C4-2B (cell line): ENCODE data around the gene ZDHHC17.

Source experiments
- H3K27ac ChIP-seq: fragments of 450-650 bp; 2 replicates; pipeline ENCODE4 v1.5.1; 2017
- ZFX ChIP-seq: fragments of 450-650 bp; IDR thresholded peaks from 2 replicates; pipeline ENCODE4 v1.6.1; 2017
- TF ChIP-seq, protein P1 (sequence below): fragments of 450-650 bp; conservative IDR thresholded peaks from 2 replicates; pipeline ENCODE4 v1.5.1; 2017; ENCODE audit warnings: mild to moderate bottlenecking

The ZDHHC17 gene

DNA sequence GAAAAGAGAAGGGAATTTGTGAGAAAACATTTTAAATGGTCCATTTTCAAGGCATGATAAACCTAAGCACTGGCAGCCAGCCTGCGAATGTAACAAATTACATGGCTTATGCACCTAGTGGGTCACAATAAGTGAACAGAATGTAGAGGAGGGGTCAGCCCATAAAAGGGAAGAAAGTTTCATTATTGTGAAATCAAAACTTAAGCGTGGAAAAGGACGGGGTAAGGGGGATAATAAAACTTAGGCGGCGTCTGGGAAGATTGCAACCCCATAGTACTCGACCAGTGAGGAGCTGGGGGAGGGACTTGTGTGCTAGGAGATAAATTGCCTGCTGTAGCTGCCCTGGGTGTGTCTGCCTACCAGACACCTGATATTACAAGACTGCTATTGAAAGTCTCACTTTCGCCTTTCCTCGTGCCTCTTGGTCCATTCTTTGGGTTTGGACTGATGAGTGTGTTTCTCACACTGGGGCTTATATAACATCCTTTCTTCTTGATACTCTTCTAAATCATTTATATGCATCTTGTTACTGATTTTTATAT is 40.6 kb downstream of the ZDHHC17 start:
- TF ChIP-seq, protein P1, sequence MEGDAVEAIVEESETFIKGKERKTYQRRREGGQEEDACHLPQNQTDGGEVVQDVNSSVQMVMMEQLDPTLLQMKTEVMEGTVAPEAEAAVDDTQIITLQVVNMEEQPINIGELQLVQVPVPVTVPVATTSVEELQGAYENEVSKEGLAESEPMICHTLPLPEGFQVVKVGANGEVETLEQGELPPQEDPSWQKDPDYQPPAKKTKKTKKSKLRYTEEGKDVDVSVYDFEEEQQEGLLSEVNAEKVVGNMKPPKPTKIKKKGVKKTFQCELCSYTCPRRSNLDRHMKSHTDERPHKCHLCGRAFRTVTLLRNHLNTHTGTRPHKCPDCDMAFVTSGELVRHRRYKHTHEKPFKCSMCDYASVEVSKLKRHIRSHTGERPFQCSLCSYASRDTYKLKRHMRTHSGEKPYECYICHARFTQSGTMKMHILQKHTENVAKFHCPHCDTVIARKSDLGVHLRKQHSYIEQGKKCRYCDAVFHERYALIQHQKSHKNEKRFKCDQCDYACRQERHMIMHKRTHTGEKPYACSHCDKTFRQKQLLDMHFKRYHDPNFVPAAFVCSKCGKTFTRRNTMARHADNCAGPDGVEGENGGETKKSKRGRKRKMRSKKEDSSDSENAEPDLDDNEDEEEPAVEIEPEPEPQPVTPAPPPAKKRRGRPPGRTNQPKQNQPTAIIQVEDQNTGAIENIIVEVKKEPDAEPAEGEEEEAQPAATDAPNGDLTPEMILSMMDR, result no peak
- no peak for TF ChIP-seq ZFX
- H3K27ac ChIP-seq, result no peak overlapping the region

DNA sequence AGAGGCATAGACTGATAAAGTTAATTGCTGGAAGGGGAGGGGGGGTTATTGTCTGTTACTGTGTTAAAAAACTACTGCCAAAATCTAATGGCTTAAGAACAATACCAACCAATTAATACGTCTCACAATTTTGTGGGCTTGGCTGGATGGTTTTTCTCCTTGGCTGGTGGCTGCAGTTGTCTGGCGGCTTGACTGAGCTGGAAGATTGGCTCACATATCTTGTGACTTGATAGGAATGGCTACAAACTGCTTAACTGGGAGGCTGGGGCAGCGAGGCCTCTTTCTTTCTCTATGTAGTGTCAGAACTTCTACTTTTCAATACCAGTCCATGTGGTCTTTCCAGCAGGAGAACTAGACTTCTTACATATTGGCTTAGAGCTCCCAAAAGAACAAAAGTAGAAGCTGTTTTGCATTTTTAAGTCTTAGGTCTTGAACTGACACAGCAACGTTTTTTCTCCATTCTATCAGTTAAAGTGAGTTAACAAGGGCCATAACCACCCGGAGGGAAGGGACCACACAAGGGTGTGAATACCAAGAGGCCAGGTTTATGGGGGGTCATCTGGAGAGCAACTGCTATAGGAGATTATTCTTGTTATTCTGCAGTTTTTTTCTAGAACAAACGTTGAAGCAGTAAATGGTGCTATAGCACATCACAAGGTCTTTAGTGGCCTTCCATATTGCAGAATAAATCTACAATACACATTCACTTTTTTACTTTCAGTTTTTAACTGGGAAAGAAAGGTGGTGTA is 46.9 kb downstream of the ZDHHC17 start:
- TF ChIP-seq ZFX, result no peak
- TF ChIP-seq, protein P1, result no peak
- no peak overlapping the region for H3K27ac ChIP-seq

DNA sequence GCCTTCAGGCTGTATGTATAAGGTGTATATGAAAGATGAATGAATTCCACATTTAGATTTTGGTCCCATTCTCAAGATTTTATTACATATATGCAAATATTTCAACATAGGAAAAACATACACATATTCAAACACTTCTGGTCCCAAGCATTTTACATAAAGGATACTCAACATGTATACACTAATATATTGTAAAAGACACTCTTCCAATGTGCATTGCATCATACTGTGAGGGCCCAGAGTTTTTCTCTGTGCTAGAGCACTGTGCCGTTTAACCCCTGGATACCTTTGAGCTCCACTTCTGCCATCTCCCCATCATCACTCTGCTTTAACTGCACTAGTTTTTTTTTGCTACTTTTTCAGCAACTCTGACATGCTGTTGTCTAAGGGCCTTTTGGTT is 48.1 kb downstream of the ZDHHC17 start:
- H3K27ac ChIP-seq, result no peak overlapping the region
- TF ChIP-seq, protein P1, result no peak

DNA sequence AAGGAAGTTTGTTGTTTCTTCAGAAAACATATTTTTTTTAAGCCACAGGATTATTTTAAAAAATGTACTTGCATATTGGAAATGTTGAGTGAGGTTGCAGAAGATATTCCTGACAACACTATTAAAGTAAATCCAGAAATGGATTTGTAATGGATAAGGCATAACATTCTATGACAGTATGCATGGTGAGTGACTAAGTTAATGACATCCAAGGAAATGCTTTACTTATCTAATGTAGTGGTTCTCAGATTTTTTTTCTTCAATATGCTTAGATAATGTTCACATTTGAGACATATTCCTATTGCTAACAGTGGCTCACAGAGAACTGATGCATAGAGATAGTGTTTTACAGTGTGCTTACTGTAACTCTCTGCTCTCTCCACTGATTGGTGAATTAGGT is 49.4 kb downstream of the ZDHHC17 start:
- no peak for TF ChIP-seq ZFX
- TF ChIP-seq, protein P1, result no peak
- H3K27ac ChIP-seq, result no peak overlapping the region

DNA sequence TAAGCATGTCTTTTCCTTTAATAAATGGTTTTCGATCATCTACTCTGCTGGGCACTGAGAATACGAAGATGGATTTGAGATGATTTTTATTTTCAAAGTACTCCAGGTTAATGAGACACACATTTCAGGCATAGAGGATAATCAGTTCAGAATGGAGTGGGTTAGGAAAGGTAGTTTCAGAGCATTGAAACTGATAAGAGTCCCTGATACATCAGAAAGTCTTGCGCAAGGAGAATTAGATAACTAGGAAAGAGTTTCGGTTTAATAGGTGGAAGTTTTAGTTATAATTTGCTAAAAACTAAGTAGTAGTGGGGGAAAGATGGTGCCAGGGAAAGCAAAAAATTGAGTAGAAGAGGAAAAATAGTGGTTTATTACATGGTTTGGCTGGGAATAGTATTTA is 50.1 kb downstream of the ZDHHC17 start:
- TF ChIP-seq ZFX, result no peak
- TF ChIP-seq, protein P1, result no peak
- H3K27ac ChIP-seq, result no peak overlapping the region

DNA sequence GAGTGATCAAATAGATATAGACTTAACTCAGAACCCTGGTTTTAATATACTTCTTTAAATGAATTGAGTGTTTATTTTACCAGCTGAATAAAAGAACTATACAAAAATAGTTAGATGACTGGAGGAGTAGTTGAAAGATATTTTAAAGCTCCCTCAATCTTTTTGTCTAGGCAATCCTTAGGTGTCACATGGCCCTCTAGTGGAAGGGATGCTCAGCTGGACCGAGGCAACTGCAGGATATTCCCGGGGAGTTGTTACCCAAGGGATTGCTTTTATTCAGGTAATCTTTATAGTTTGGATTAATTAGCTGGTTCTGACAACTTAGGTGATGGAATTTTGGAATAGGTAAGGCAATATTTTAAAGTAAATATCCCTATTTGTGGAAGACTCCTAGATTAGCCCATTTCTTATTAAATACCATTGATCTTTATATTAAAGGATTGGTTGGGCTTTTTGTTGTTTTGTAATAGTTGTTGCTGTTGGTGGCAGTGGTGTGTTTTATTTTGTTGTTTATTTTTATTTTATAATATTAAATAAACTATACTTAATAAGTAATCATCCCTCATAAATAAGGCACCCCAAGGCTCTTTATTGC is 57.1 kb downstream of the ZDHHC17 start:
- TF ChIP-seq ZFX, result no peak
- TF ChIP-seq, protein P1, result peak; percentile 84

DNA sequence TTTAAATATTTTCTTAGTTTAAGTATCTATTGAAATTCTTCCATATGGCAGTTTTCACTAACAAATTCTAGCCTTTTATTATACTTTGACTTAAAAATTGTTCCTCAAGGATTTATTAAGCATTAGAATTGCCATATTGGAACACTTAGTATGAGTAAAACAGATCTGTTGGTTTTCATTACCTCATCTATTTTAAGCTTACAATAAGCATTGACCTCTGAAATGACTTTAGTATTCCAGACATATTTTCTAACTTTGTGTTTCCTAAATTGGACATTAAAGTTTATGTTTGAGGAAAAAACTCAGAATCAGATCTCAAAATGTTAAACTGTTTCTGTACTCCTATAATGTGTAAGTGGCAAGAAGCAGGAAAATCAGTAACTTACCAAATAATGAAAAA is 66.5 kb downstream of the ZDHHC17 start:
- no peak overlapping the region for H3K27ac ChIP-seq

More for the DNA sequence above, 57.1 kb downstream of the ZDHHC17 start:
- H3K27ac ChIP-seq, result no peak overlapping the region

More for the DNA sequence above, 66.5 kb downstream of the ZDHHC17 start:
- TF ChIP-seq ZFX, result no peak
- TF ChIP-seq, protein P1, result no peak
